ENCODE measurements around the gene PLAGL2. TPM values are rescaled to one million over a fixed set of nuclear protein-coding genes. Genes with fewer than 3 reads are reported as not detected.
A peak's percentile ranks its signal among the peaks of the same experiment; 100 is the strongest.
"Not testable (repeated sequence)": the region's sequence is repeated elsewhere in the genome, so short reads cannot be mapped to it uniquely, and the experiment has no call there.

The PLAGL2 gene
- 3.2 and 3.5 TPM in 2 replicates for total RNA-seq
- polyA plus RNA-seq (2012): 4.1 TPM

DNA sequence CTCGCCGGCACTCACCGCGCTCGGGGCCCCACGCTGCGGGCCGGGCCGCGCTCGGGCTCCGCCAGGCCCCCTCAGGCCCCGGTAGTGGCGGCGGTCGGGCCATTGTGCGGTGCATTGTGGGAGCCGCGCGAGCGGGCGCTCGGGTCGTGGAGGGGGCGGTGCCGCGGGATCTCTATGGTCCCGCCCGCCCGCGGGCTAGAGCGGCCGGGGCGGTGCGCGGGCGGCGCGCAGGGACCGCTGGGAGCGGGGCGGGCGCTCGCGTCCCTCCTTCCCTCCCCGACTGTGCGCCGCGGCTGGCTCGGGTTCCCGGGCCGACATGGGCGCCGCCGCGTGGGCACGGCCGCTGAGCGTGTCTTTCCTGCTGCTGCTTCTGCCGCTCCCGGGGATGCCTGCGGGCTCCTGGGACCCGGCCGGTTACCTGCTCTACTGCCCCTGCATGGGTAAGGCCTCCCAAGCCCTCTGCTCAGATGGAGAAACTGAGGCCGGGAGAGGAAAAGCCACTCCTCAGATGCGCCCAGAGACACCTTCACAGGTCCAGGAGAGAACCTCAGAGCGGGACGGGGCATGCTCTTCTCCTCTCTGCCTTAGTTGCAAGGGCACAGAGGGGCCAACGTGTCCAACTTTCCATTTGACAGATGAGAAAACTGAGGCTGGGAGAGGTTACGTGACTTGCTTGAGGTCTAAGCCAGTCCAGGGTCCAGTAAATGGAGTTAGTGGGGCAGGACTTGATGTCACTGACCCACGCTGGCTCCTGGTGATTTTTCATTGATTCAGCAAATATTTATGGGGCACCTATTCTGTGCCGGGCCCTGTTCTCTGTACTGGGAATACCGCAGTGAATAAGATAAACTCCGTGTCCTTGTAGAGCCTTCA, at the start of gene PLAGL2, which contains the start of gene POFUT1:
Gene PLAGL2, minus strand, starts transcription at position 118 of the 873 bp plus-strand sequence. CDS start 5,565 bp downstream, outside the sequence.
Gene POFUT1, plus strand, starts transcription at position 255 of the 873 bp plus-strand sequence. Its CDS starts 62 bp downstream, at position 317.
- DNase-seq (ENCODE audit: low read depth): peak; percentile 89

- DNase-seq (ENCODE audit: low read depth): no peak
These were observed 44.6 kb upstream of the PLAGL2 start for GRCh38 chr20:32252189-32252588.

DNA sequence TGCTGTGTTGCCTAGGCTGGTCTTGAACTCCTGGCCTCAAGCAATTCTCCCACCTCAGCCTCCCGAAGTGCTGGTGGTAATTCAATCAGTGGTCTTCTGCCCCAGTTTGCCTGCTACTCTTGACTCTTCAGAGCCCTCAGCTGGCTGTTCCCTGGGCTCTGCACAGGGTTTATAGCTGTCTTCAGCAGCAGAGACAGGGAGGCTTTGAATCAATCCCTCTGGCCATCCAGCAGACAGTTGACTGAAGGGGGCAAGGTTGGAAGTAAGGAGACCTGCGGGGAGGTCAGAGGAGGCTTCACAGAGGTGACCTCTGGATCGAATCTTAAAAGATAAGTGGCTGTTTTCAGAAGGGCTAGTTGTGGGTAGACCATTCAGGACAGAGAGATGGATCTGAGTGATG, 43.9 kb upstream of the PLAGL2 start:
- DNase-seq (ENCODE audit: low read depth): no peak

DNA sequence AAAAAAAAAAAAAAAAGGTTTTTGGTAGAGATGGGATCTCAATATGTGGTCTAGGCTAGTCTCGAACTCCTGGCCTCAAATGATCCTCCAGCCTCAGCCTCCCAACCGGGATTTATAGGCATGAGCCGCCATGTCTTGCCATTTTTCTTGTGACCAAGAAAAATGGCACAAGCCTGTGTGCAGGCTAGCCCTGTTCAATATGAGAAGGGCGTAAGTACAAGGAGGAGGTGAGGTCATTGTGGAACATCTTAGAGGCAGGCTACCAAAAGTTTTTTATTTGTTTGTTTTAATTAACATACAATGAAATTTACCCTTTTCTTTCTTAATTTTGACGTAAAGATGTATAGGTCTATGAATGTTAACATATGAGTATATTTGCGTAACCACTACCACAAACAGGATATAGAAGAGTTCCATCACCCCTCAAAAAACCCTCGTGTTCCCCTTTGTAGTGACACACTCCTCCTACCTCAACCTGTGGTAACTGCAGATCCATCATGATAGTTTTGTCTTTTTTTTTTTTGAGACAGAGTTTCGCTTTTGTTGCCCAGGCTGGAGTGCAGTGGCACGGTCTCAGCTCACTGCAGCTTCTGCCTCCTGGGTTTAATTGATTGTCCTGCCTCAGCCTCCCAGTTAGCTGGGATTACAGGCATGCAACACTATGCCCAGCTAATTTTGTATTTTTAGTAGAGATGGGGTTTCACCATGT, 41.6 kb upstream of the PLAGL2 start:
- DNase-seq (ENCODE audit: low read depth): no peak

- no peak for DNase-seq (ENCODE audit: low read depth)
These were observed 40.5 kb upstream of the PLAGL2 start for GRCh38 chr20:32248043-32248442.

GRCh38 chr20:32246208-32246607, 38.7 kb upstream of the PLAGL2 start:
- not testable (repeated sequence) for DNase-seq (ENCODE audit: low read depth)

- no peak for DNase-seq (ENCODE audit: low read depth)
These were observed 37.4 kb upstream of the PLAGL2 start for GRCh38 chr20:32244959-32245358.

DNA sequence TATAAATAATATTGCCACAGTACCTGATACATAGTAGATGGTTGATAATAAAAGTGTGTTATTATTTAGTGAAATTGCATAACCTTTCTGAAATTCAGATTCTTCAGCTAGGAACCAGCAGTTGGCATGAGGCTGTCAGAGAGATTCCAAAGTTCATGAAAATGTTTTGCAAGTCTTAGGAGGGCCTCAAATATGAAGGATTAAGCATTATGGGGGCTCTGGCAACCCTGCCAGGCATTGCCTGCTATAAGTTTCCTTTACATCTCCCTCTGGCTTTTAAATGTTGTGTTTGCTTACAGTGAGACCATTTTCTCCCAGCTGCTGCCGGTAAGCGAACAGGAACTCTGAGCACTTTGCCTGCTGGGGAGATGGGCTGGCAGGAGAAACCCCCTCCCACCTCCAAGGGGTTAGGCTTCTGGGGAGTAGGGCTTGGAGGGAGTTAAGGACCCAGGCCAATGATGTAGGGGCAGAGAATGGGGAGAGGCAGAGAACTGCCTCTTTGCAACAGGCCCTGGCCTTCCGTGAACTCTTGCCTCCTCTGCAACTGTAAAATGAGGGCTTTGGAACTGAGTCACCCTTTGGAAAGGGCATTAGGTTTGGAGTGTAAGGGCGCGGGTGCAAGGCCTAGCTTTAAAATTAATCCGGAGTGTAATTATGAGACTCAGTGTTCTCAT, 36.7 kb upstream of the PLAGL2 start:
- DNase-seq (ENCODE audit: low read depth): no peak

- no peak for DNase-seq (ENCODE audit: low read depth)
These were observed 34.3 kb upstream of the PLAGL2 start for GRCh38 chr20:32241807-32242206.

DNA sequence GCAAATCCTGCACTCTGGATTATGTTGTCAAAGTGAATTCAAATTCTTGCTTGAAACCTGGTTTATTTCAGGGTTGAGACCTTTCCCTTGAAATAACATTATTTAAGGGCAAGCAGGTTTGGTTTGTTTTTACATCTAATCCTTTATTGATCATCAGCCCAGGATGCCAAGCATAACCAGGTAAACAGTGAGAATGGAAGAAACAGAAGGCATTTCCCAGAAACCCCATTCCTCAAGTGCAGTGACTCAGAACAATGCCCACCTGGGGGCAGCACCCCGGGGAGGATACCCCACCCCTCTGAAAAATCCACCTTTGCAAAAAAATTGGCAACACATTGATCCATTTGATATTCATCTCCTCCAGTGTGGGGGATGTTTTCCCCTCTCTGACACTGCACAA, 32.7 kb upstream of the PLAGL2 start:
- DNase-seq (ENCODE audit: low read depth): no peak

GRCh38 chr20:32238483-32239425, 31.2 kb upstream of the PLAGL2 start:
- DNase-seq (ENCODE audit: low read depth): no peak

DNA sequence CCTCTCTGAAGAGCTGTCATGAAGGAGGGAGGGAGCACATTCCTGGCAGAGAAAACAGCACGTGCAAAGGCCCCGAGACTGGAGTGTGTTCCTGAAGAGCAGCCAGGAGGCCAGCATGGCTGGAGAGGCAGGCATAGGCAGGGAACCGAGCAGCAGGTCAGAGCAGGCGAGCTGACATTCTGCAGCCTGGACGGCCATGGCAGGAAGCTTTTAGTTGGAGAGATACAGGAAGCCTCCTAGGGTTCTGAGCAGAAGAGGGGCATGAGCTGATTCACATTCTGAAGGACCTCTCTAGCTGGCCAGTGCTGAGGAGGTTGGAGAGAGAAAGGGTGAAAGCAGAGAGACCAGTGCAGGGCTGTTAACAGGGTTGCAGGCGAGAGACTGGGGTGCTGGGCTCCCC, 29.9 kb upstream of the PLAGL2 start:
- DNase-seq (ENCODE audit: low read depth): no peak

DNA sequence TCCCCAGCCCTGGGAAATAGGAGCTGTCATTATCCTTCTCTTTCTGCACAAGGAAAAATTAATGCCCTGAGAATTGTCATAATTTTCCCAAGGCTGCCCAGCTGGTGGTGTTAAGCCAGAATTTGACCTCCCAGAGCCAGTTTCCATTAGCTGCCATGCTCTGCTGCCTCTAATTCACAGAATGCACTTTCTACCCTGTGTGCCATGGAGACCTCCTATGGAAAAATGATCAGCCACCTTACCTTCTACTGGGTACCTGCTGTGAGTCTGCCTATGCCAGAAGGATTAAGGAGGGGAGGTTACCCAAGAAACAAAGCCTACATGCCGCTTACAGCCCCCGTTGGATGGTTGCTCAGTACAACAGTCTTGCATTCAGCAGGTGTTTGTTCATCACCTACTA, 29.3 kb upstream of the PLAGL2 start:
- DNase-seq (ENCODE audit: low read depth): no peak

- DNase-seq (ENCODE audit: low read depth): no peak
These were observed 28.5 kb upstream of the PLAGL2 start for GRCh38 chr20:32236048-32236533.

DNA sequence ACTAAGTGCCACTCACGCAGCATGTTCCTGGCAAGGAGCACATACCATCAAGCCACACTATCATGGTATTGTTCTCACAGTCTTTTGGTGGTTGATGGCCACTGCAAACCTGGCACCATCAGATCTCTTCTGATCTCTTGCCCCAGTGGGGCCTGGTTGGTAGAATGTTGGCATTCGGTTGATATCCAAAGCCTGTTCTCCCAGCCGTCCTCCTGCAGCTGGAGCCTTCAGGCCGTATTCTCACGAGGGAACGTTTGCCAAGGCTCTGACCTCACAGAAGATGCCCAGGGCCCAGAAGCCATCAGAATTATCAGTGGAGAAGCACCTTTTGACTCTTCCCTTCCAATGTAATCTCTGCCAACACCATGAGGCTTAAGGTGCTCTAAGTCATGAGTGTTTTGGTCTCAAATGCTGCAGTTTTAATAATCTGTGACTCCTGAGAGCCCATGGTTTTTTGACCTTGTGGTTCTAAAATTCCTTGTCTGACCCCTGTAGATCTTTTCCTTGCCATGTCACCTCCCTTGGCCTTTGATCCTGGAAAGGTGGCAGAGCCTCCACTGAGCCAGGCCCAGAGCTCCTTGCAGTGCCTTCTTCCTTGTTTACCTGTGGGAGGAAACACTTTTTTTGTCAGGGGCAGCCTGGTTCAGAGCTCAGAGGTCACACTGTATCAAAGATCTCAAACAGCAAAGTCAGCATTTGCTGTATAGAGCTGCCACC, 27.9 kb upstream of the PLAGL2 start:
- DNase-seq (ENCODE audit: low read depth): no peak

DNA sequence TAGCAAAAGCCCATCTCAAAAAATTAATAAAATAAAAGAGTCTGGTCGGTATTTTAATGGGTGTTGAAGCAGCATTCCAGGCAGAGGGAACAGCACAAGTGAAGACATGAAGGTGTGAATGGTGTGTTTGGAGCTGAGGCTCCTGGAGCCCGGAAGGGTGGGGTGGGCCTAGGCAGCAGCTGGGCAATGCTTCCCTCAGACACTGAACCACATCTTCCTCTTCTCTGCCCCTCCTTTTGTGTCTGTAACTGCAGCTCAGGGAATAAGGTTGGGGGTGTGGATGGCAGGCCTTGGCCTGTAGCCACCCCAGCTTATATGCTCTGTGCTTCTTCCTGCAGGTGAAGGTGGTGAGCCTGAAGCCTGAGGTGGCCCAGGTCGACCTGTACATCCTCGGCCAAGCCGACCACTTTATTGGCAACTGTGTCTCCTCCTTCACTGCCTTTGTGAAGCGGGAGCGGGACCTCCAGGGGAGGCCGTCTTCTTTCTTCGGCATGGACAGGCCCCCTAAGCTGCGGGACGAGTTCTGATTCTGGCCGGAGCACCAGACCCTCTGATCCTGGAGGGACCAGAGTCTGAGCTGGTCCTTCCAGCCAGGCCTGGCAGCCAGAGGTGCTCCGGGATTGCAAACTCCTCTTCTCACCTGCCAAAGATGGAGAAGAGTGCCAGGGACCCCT, 26.7 kb upstream of the PLAGL2 start:
- no peak for DNase-seq (ENCODE audit: low read depth)

DNA sequence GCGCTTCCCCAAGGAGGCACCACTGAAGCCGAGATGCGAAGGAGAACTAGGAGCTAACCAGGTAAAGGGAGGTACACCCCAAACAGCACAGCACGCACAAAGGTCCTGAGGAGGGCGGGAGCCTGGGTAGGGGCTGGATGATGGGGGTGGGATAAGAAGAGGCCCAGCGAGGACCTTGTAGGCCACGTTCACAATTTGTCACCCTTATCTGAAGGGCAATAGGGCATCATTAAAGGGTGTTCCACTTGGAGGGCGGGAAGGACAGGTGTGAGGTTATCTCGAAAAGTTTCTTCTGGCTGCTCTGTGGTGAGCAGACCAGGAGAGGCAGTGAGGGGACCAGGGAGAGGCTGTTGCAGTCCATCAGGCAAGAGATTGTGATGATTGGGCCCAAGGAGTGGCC, 25.7 kb upstream of the PLAGL2 start:
- DNase-seq (ENCODE audit: low read depth): no peak

GRCh38 chr20:32232326-32232886, 24.9 kb upstream of the PLAGL2 start:
- no peak for DNase-seq (ENCODE audit: low read depth)

DNA sequence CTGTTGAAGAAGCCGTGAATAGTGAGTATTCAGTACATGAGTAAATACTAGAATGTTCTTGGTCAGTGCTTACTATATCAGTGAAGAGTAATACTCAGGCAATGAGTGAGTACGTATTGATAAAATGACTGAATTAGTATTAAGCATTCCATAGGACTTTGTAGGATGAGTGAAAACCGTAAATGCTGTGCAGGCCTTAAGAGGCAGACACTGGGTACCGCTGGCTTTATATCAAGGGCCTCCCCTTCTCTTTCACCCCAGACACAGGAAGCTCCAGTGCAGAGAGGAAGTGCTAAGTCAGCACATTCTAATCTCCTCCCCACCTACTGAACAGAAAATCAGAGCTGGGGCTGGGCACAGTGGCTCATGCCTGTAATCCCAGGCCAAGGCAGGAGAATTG, 24.3 kb upstream of the PLAGL2 start:
- DNase-seq (ENCODE audit: low read depth): no peak

All from myocyte (in vitro differentiated cells).